ENCODE data around the gene ANKRD1.

DNA sequence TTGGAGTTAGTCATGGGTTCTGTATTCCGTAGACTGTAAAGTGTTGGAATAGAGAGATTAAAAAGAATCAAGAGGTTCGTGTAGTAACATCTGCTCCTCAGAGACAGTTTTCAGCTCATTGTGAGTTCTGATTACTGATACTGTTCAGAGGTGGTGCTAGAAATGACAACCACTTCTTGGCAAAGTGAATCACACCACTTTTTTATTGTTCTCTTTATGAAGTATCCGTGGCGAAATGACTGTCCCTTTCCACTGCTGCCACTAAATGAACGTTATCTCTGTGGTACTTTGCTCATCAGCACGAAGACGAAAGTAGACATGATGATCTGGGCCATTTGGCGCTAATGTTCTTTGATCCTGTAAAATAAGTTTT lies 48.3 kb downstream of the ANKRD1 start:
- TF ChIP-seq EZH2phosphoT487 (IDR thresholded peaks at IDR 0.05; ENCODE audit: low read depth): no peak
- TF ChIP-seq, protein P1, sequence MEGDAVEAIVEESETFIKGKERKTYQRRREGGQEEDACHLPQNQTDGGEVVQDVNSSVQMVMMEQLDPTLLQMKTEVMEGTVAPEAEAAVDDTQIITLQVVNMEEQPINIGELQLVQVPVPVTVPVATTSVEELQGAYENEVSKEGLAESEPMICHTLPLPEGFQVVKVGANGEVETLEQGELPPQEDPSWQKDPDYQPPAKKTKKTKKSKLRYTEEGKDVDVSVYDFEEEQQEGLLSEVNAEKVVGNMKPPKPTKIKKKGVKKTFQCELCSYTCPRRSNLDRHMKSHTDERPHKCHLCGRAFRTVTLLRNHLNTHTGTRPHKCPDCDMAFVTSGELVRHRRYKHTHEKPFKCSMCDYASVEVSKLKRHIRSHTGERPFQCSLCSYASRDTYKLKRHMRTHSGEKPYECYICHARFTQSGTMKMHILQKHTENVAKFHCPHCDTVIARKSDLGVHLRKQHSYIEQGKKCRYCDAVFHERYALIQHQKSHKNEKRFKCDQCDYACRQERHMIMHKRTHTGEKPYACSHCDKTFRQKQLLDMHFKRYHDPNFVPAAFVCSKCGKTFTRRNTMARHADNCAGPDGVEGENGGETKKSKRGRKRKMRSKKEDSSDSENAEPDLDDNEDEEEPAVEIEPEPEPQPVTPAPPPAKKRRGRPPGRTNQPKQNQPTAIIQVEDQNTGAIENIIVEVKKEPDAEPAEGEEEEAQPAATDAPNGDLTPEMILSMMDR (IDR thresholded peaks at IDR 0.05; ENCODE audit: low read depth, low read length): no peak

All from OCI-LY3 (cell line).